Mammary epithelial cell (primary cell): ENCODE measurements around the gene NPAS3.

Source experiments
- CTCF ChIP-seq, 2 donors: IDR thresholded peaks in 1 of 2; conservative IDR thresholded peaks in 1 of 2; 2 replicates each; pipeline ENCODE4 v1.5.1; 2011 to 2012; ENCODE audit warnings: inconsistent platforms in 2 of 2, low read length in 2 of 2, mild to moderate bottlenecking in 2 of 2, control low read depth in 1 of 2, low read depth in 1 of 2; ENCODE audit not compliant: insufficient read depth in 1 of 2; ENCODE audit errors: extremely low read depth in 1 of 2
- EZH2 ChIP-seq: IDR thresholded peaks from 2 replicates; pipeline ENCODE4 v1.6.1; 2012; ENCODE audit warnings: low read length, inconsistent platforms, borderline replicate concordance

GRCh38 chr14:33812601-33813000, 873.9 kb downstream of the NPAS3 start:
- TF ChIP-seq CTCF (conservative IDR thresholded peaks at IDR 0.05 in 1 of 2, IDR thresholded peaks at IDR 0.05 in 1 of 2; ENCODE audit: extremely low read depth in 1 of 2, insufficient read depth in 1 of 2, low read depth in 1 of 2, low read length in 2 of 2) (no peak), EZH2 (no peak)
